Muscle of arm (tissue), 12 donors: ENCODE measurements around the gene PNMA8C. TPM values are rescaled to one million over a fixed set of nuclear protein-coding genes. Genes with fewer than 3 reads are reported as not detected.
"Not testable (repeated sequence)": the region's sequence is repeated elsewhere in the genome, so short reads cannot be mapped to it uniquely, and the experiment has no call there.

Experiments
- DNase-seq: peaks from one replicate; pipeline ENCODE4 v3.0.0-alpha.2; 2013
- polyA plus RNA-seq, 12 donors: library from polyadenylated mRNA; unstranded; fragments of 120-200 nt; gene quantifications; one replicate each; pipeline ENCODE4 v1.2.1, GENCODE V29; 2013; ENCODE audit not compliant: insufficient read length in 12 of 12

Gene PNMA8C
- polyA plus RNA-seq, 12 donors: 0.24 to 0.47 (median 0.41) TPM; not detected in 2

DNA sequence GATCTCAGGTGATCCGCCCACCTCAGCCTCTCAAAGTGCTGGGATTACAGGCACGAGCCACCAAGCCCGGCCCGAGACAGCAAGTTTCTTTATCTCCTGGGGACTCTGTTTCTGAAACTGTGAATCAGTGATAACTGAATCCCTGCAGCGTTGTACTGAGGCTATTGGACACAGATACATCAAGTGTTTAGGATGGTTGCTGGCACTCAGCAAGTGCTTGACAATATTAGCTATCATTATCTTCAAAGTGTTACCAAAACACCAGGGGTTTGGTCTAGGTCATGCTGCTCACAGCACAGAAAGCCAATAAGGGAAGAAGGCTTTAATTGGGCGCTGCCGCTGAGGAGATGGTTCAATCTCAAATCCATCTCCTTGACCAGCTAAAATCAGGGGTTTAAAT is 20.5 kb upstream of the PNMA8C start:
- DNase-seq: no peak

DNA sequence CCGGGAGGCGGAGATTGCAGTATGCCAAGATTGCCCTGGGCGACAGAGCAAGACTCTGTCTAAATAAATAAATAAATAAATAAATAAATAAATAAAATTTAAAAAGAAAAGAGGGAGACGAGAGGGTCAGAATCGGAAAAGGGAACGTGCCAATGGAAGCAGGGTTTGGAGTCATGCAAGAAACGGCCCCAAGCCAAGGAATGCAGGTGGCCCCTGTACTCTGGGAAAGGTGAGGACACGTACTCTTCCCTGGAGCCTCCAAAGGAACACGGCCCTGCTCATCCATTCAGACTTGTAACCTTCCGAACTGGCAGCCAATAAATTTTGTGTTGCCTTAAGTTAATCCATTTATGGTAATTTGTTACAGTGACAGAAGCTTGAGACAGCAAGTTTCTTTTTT is 19.9 kb upstream of the PNMA8C start:
- DNase-seq: no peak

- DNase-seq: no peak
These were observed 19.1 kb upstream of the PNMA8C start for GRCh38 chr19:46447824-46448223.

DNA sequence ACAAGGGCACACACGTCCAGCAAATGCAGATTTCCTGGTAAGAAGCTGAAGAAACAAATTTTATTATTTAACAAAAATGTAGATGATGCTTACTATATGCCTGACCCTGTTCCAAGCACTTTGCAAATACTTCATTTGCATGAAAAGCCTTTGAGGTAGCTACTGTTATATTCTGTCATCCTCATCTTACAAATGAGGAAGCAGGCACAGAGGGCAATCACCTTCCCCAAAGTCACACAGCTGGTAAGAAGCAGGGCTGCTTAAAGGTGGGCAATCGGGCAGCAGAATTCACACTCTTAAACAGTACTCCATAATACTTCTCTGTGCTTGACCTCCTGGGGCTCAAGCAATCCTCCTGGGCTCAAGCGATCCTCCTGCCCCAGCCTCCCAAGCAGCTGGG is 18.3 kb upstream of the PNMA8C start:
- no peak for DNase-seq

GRCh38 chr19:46446021-46446420 is 17.3 kb upstream of the PNMA8C start:
- no peak for DNase-seq

DNA sequence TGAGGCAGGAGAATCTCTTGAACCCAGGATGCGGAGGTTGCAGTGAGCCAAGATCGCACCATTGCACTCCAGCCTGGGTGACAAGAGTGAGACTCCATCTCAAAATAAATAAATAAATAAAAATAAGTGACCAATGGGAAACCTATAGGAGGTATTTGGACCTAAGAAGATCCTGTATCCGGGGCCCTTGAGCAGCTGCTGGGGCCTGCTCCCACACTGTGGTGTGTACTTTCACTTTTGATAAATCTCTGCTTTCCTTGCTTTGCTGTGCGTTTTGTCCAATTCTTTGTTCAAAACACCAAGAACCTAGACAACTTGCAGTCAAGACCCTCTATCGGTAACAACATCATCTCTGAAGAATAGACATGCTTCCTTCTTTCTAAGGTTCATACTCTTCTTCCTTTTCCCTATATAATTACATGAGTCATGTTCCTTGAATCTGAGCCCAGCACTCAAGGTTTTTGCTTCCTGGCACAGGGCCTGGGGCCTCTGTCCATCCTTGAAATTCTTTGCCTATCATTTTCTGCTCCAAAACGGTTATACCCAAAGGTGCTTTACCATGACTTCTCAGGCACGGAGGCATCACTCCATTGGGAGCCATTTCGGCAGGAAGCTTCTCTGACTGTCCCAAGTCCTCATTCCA is 14.2 kb upstream of the PNMA8C start:
- DNase-seq: peak; percentile 63

DNA sequence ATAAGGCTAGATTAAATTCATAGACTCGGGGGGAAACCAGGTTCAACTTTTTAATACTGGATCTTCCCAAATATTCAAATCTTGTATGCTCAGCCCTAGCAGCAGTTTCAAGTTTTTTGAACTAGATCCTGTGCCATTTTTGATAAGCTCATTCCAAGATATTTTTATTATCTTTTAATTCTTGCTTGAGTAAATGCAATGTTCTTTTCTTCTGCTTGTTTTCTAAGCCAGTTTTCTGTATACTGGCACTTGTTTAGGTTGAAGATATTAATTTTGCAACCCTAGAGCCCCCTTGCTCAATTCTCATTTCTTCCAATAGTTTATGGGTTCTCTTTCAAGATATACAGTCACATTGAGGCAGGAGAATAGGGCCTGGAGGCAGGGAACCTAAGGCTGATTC is 13.1 kb upstream of the PNMA8C start:
- DNase-seq: no peak

DNA sequence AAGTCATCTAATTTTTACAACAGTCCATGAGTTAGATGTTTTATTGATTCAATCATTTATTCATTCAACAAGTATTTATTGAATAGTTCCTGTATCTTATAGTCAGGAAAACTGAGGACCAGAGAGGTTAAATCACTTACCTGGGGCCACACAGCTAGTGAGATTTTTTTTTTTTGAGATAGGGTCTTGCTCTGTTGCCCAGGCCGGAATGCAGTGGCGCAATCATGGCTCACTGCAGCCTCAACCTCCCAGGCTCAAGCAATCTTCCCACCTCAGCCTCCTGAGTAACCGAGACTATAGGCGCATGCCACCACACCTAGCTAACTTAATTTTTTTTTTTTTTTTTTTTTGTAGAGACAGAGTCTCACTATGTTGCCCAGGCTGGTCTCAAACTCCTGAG is 7.0 kb upstream of the PNMA8C start:
- not testable (repeated sequence) for DNase-seq

DNA sequence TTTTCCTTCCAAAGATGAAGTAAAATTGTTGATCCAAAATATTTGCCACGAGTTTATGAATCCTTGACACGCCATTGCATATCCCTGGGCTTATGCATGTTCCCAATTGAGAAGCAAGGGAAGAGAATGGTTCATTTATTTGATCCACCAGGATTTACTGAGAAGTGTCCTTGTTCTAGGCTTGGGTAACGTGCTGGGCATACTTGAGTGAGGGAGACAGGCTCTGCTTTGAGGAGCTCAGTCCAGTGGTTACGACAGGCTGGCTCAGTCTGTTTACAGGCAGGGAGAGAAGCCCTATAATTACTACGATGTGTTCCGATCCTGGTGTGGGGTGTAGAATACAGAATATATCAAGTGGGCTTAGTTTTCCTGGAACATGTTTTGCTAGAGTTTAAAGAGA is 6.3 kb upstream of the PNMA8C start:
- no peak for DNase-seq

DNA sequence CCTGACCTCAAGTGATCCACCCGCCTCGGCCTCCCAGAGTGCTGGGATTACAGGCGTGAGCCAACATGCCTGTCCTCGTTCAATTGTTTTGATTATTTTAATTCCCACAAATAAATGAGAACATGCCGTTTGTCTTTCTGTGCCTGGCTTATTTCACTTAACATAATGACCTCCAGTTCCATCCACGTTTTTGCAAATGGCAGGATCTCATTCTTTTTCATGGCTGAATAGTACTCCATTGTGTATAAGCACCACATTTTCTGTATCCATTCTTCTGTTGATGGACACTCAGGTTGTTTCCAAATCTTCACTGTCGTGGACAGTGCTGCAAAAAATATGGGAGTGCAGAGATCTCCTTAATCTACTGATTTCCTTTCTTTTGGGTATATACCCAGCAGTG is 4.7 kb upstream of the PNMA8C start:
- DNase-seq: not testable (repeated sequence)

DNA sequence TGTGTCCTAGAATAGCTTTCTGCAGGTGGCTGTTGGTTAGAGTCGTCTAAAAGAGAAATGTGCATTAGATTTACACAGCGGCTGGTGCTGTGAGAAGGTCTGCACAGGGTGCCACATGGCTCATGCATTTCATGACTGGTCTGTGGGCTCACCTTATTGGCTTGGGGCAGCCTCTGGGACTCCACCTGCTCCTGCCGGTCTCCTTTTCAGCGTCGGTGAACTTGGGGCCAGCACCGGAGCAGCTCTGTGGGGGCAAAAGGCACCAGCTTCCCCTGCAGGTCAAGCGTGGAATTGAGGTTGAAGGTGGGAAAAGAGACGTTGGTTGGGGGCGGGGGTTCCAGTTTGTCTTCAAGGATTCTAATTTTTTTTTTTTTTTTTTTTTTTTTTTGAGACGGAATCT is 3.1 kb upstream of the PNMA8C start:
- no peak for DNase-seq

- no peak for DNase-seq
These were observed 1.3 kb upstream of the PNMA8C start for GRCh38 chr19:46429999-46430398.

GRCh38 chr19:46427518-46428045 is 1.2 kb downstream of the PNMA8C start:
- DNase-seq: no peak

GRCh38 chr19:46426506-46427162 is 2.1 kb downstream of the PNMA8C start:
- DNase-seq: peak; percentile 87

GRCh38 chr19:46426035-46426505 is 2.7 kb downstream of the PNMA8C start:
- no peak for DNase-seq

- DNase-seq: no peak
These were observed 5.5 kb downstream of the PNMA8C start for GRCh38 chr19:46423188-46423587.

DNA sequence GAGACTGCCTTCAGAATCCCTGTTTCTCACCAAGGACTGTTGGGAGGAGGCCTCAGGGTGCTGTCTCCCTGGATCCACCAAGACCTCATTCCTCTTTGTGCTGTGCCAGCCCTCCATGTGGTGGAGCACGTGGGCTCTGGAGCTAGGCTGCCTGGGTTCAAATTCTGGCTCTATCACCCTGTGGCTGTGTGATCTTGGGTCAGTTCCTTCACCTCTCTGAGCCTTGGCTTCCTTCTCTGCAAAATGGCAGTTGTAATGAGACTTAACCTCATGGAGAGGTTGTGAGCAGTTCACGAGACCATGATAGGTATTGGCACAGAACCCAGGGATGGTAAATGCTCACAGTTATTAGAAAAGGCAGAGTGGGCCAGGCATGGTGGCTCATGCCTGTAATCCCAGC is 6.4 kb downstream of the PNMA8C start:
- DNase-seq: no peak

GRCh38 chr19:46420056-46420455 is 8.7 kb downstream of the PNMA8C start:
- DNase-seq: no peak

DNA sequence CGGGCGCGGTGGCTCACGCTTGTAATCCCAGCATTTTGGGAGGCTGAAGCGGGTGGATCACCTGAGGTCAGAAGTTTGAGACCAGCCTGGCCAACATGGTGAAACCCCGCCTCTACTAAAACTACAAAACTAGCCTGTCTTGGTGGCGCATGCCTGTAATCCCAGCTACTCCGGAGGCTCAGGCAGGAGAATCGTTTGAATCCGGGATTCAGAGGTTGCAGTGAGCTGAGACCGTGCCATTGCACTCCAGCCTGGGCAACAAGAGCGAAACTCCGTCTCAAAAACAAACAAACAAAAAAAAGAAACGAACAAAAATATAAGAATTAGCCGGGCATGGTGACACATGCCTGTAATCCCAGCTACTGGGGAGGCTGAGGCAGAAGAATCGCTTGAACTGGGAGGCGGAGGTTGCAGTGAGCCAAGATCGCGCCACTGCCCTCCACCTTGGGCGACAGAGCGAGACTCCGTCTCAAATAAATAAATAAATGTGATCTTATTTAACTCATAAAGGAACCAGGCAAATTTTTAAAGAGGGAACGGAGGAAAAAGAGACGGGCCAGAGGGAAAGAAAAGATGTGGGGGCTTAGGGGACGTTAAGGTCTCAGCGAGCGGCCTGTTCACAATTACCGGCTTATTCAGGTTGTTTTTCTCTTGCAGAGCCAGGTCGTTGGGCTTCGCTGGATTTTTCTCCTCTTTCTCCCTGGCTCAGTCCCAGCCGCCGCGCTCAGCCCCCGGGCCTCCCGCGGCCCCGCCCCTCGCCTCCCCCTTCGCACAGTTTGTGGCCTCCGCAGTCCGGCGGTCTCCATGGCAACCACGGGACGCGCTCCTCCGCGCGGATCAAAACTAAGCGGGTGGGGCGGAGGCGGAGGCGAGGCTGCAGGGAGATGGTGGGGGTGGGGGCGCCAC is 12.7 kb downstream of the PNMA8C start:
- DNase-seq: peak; percentile 95

- not testable (repeated sequence) for DNase-seq
These were observed 13.8 kb downstream of the PNMA8C start for GRCh38 chr19:46414899-46415298.

DNA sequence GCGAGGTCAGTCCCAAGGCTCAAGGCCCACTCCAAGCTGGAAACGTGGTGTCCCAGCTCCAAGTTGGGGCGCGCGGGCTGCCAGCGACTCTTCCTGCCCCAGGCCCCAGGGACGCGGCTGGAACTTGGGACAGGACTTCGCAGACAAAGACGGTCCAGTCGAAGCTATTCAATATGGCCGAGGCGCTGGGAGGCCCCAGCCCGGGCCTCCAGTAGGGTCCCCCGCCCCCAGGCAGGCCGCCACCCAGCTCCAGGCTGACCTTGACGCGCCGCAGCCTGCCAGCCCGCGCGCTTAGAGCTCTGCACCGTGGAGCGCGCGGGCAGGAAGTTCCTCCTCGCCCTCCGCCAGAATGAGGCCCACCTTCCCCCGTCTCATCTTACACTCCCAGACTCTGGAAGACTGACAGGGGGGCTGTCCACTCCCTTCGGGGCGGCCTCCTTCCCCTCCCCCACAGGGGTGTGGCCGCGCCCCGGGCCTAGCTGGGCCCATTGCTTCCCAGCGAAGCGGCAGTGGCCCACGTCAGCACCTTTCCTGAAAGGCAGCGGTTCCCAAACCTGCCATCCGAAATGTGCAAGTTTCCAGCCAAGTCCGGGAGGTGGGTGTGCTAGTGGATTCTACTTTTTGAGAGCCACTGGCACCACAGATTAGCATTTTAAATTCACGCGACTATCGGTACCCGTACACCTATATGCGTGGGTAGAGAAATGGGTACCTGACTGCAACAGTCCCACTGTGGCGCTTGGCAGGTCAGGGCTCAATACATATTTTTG is 15.3 kb downstream of the PNMA8C start, which contains the start of gene CCDC8:
Gene CCDC8, minus strand, starts transcription at position 303 of the 770 bp plus-strand sequence. CDS start 754 bp downstream, outside the sequence.
- DNase-seq: peak; percentile 97
